Mesendoderm (in vitro differentiated cells): ENCODE data around the gene FARSA.
A peak's percentile ranks its signal among the peaks of the same experiment; 100 is the strongest.

ENCODE experiments used
- DNase-seq: peaks from one replicate; pipeline ENCODE4 v3.0.0; 2013
- H2AK5ac ChIP-seq: 2 replicates; pipeline ENCODE4 v1.6.1; 2013; ENCODE audit warnings: low read length, inconsistent platforms
- H2BK120ac ChIP-seq: 2 replicates; pipeline ENCODE4 v1.6.1; 2013; ENCODE audit warnings: low read depth, mild to moderate bottlenecking, low read length, moderate library complexity, mixed read lengths
- H2BK15ac ChIP-seq: replicated peaks from 2 replicates; pipeline ENCODE4 v1.6.1; 2013; ENCODE audit warnings: low read depth, mild to moderate bottlenecking, moderate library complexity
- H2BK5ac ChIP-seq: 2 replicates; pipeline ENCODE4 v1.6.1; 2013; ENCODE audit warnings: low read length, inconsistent platforms
- H3K18ac ChIP-seq: 2 replicates; pipeline ENCODE4 v1.6.1; 2013; ENCODE audit warnings: mild to moderate bottlenecking, low read length, mixed read lengths
- H3K23ac ChIP-seq: one replicate; pipeline ENCODE4 v1.6.1; 2013; ENCODE audit warnings: low read length
- H3K27ac ChIP-seq: 2 replicates; pipeline ENCODE4 v1.5.1; 2013; ENCODE audit warnings: low read depth, mild to moderate bottlenecking, inconsistent platforms, low read length, moderate library complexity
- H3K27me3 ChIP-seq: 2 replicates; pipeline ENCODE4 v1.6.1; 2013; ENCODE audit warnings: low read length, control low read depth, mild to moderate bottlenecking, inconsistent platforms; ENCODE audit not compliant: insufficient read depth, poor library complexity
- H3K36me3 ChIP-seq: 2 replicates; pipeline ENCODE4 v1.6.1; 2013; ENCODE audit warnings: low read length, inconsistent platforms; ENCODE audit not compliant: control insufficient read depth, insufficient read depth
- H3K4ac ChIP-seq: one replicate; pipeline ENCODE4 v1.6.1; 2013; ENCODE audit warnings: low read depth, mild to moderate bottlenecking, low read length, moderate library complexity
- H3K4me1 ChIP-seq: 2 replicates; pipeline ENCODE4 v1.6.1; 2013; ENCODE audit warnings: low read depth, low read length, inconsistent platforms; ENCODE audit not compliant: control insufficient read depth
- H3K4me2 ChIP-seq: 2 replicates; pipeline ENCODE4 v1.6.1; 2013; ENCODE audit warnings: low read length
- H3K4me3 ChIP-seq: 2 replicates; pipeline ENCODE4 v1.5.1; 2013; ENCODE audit warnings: mild to moderate bottlenecking, low read length
- H3K56ac ChIP-seq: one replicate; pipeline ENCODE4 v1.6.1; 2013; ENCODE audit warnings: low read length
- H3K79me1 ChIP-seq: 2 replicates; pipeline ENCODE4 v1.6.1; 2013; ENCODE audit warnings: low read length, inconsistent platforms
- H3K79me2 ChIP-seq: 2 replicates; pipeline ENCODE4 v1.6.1; 2013; ENCODE audit warnings: mild to moderate bottlenecking, low read length; ENCODE audit not compliant: control insufficient read depth, insufficient read depth
- H3K9ac ChIP-seq: 2 replicates; pipeline ENCODE4 v1.6.1; 2013; ENCODE audit warnings: low read length, inconsistent platforms
- H4K5ac ChIP-seq: one replicate; pipeline ENCODE4 v1.6.1; 2013; ENCODE audit warnings: low read length
- H4K8ac ChIP-seq: one replicate; pipeline ENCODE4 v1.6.1; 2013; ENCODE audit warnings: low read depth, mild to moderate bottlenecking, control low read depth, low read length, moderate library complexity
- WGBS: extraction: QIAGEN DNeasy Blood & Tissue Kit; methylation state at CpG from one replicate; pipeline ENCODE4 v1.1.7; 2013; ENCODE audit warnings: low lambda C conversion rate, missing lambda C conversion rate; ENCODE audit not compliant: insufficient coverage; ENCODE audit errors: extremely low coverage; 5-methylcytosine and 5-hydroxymethylcytosine counted together

FARSA gene

GRCh38 chr19:12947702-12948611 is 14.4 kb upstream of the FARSA start:
- Histone ChIP-seq H3K23ac (no peak overlapping the region), H3K36me3 (peaks cover 13% of the 10 kb centered on the region), H3K4ac (no peak overlapping the region), H3K18ac (no peak overlapping the region), H3K79me1 (peaks cover 9% of the 10 kb centered on the region), H2BK5ac (no peak overlapping the region), H3K79me2 (peaks cover 13% of the 10 kb centered on the region), H3K4me2 (no peak overlapping the region), H3K4me1 (no peaks in the 10 kb centered on the region), H2BK15ac (no peak overlapping the region), H2AK5ac (no peak overlapping the region), H3K27me3 (no peaks in the 10 kb centered on the region), H3K56ac (no peak overlapping the region), H4K5ac (no peak overlapping the region), H4K8ac (no peak overlapping the region), H3K9ac (no peak overlapping the region), H2BK120ac (no peak overlapping the region), H3K27ac (no peak overlapping the region), H3K4me3 (no peak overlapping the region)
- WGBS = no CpG with 5 or more reads among the region's 28 CpGs
- no peak for DNase-seq

DNA sequence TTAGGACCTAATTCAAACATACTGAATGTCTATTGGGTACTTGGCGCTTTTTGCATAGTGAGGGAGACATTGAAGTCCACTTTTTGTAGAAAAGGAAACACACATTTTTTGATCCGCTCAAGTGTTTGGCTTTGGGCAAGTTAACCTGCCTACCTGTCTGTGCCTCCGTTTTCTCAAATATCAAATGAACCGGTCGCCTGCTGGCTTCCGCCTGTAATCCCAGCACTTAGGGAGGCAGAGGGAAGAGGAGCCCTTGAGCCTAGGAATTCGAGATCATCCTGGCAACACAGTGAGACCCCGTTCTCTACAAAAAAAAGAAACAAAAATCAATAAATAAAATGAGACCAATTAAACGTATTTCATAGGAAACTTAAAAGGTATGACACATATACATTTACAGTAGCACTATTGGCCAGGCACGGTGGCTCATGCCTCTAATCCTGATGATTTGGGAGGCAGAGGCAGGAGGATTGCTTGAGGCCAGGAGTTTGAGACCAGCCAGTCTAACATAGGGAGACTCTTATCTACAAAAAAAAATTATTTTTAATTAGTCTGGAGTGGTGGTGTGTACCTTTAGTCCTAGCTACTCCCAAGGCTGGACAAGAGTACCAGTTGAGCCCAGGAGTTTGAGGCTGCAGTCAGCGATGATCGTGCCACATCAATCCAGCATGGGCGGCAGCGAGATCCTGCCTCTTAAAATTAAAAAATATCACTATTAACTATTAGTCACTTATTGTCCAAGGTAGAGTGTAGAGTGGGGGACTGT is 13.4 kb upstream of the FARSA start:
- Histone ChIP-seq H3K79me2 (peaks cover 13% of the 10 kb centered on the region), H2BK15ac (no peak overlapping the region), H4K8ac (no peak overlapping the region), H3K9ac (peak overlapping the region; percentile 91), H2BK5ac (no peak overlapping the region), H3K4ac (no peak overlapping the region), H2AK5ac (no peak overlapping the region), H3K36me3 (peaks cover 13% of the 10 kb centered on the region), H3K27ac (no peak overlapping the region), H4K5ac (no peak overlapping the region), H3K4me2 (peak overlapping the region; percentile 77), H3K4me1 (no peaks in the 10 kb centered on the region), H2BK120ac (no peak overlapping the region), H3K23ac (no peak overlapping the region), H3K27me3 (no peaks in the 10 kb centered on the region), H3K56ac (peak overlapping the region; percentile 93), H3K18ac (peak overlapping the region; percentile 99), H3K79me1 (peaks cover 9% of the 10 kb centered on the region), H3K4me3 (peak overlapping the region; percentile 71)
- DNase-seq = peak; percentile 40
- no CpG with 5 or more reads among the region's 14 CpGs for WGBS

DNA sequence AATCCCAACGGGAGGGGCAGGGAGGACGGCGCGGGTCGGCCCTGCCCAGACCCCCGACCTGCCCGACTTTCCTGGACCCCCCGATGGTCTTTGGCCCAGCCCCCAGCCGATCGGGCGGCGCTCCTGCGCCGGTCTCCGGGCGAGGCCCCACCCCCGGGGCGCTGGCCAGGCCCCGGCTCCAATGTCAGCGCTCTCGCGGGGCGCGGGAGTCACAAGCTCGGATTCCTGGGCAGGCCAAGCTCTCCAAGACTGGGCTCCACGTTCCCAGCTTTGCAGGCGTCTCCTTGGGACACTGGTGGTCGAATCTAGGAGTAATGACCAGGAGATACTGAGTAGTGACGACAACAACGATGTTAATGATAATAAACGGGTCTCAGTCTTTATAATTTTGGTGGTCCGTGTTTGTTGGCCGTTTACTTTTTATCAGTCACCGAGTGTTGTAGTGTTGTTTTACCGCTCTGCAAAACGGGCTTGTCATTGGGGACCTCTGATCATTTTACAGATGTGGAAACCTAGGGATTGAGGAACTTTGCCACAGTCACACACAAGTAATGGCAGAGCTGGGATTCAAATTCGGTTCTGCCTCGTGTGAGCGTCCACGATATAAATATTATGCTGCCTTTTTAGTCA is 12.7 kb upstream of the FARSA start:
- Histone ChIP-seq H3K56ac (peak overlapping the region; percentile 93), H3K23ac (no peak overlapping the region), H3K79me1 (peaks cover 11% of the 10 kb centered on the region), H3K79me2 (peaks cover 13% of the 10 kb centered on the region), H3K36me3 (peaks cover 14% of the 10 kb centered on the region), H3K9ac (peak overlapping the region; percentile 91), H3K27ac (peak overlapping the region; percentile 99), H2BK120ac (peak overlapping the region; percentile 97), H2AK5ac (peak overlapping the region; percentile 30), H3K4me3 (peak overlapping the region; percentile 71), H3K27me3 (no peaks in the 10 kb centered on the region), H3K4me2 (peak overlapping the region; percentile 77), H4K8ac (peak overlapping the region; percentile 98), H2BK5ac (no peak overlapping the region), H4K5ac (no peak overlapping the region), H2BK15ac (no peak overlapping the region), H3K18ac (peak overlapping the region; percentile 99), H3K4ac (peak overlapping the region; percentile 99), H3K4me1 (no peaks in the 10 kb centered on the region)
- peak; percentile 96 for DNase-seq
- no CpG with 5 or more reads among the region's 40 CpGs for WGBS

DNA sequence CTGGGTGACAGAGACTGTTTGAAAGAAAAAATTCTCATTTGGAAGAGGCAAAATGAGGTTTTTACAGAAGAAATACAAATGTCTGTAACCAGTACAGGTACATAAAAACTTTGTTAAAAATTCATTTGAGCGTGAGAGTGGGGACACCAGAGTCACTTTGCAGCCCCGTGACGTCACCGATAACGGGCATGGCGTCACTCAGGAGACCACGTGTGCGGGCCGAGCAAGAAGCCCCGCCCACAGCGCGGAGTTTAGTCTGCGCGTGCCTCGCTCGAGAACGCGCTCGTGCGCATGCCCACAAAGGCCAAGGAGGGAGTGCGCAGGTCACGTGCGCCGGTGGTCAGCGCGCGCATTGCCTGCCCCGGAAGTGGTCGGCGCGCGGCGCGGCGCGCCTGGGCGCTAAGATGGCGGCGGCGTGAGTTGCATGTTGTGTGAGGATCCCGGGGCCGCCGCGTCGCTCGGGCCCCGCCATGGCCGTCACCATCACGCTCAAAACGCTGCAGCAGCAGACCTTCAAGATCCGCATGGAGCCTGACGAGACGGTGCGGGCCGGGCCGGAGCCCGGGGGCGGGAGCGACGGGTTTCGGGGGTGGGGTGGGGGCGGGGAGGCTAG is 12.1 kb upstream of the FARSA start, which contains the start of gene RAD23A:
TSS of gene RAD23A (plus strand) at position 384 of the 613 bp plus-strand sequence. CDS start at position 471, 87 bp downstream.
- Histone ChIP-seq H3K79me1 (peaks cover 14% of the 10 kb centered on the region), H3K4ac (peak within 1 kb of the TSS; percentile 99), H2AK5ac (peak within 1 kb of the TSS; percentile 30), H3K18ac (peak within 1 kb of the TSS; percentile 99), H3K27me3 (no peaks in the 10 kb centered on the region), H2BK120ac (peak within 1 kb of the TSS; percentile 97), H3K79me2 (peaks cover 18% of the 10 kb centered on the region), H3K9ac (peak within 1 kb of the TSS; percentile 91), H3K4me1 (no peaks in the 10 kb centered on the region), H3K23ac (no peak within 1 kb of the TSS), H3K4me3 (peak within 1 kb of the TSS; percentile 71), H2BK5ac (no peak within 1 kb of the TSS), H4K8ac (peak within 1 kb of the TSS; percentile 98), H3K56ac (peak within 1 kb of the TSS; percentile 93), H3K27ac (peak within 1 kb of the TSS; percentile 99), H3K4me2 (peak within 1 kb of the TSS; percentile 77), H2BK15ac (no peak within 1 kb of the TSS), H3K36me3 (peaks cover 18% of the 10 kb centered on the region), H4K5ac (no peak within 1 kb of the TSS)
- WGBS = no CpG with 5 or more reads among the region's 62 CpGs
- peak; percentile 99 for DNase-seq

- Histone ChIP-seq H3K4me1 (peaks cover 2% of the 10 kb centered on the region), H2AK5ac (no peak overlapping the region), H3K79me1 (peaks cover 19% of the 10 kb centered on the region), H2BK5ac (no peak overlapping the region), H3K9ac (no peak overlapping the region), H4K5ac (no peak overlapping the region), H3K56ac (no peak overlapping the region), H3K18ac (no peak overlapping the region), H4K8ac (no peak overlapping the region), H3K4me3 (no peak overlapping the region), H3K4ac (no peak overlapping the region), H2BK15ac (no peak overlapping the region), H3K36me3 (peaks cover 20% of the 10 kb centered on the region), H3K79me2 (peaks cover 32% of the 10 kb centered on the region), H3K23ac (no peak overlapping the region), H3K4me2 (no peak overlapping the region), H3K27me3 (no peaks in the 10 kb centered on the region), H2BK120ac (no peak overlapping the region), H3K27ac (no peak overlapping the region)
- no peak for DNase-seq
- no CpG with 5 or more reads among the region's 2 CpGs for WGBS
These were observed 10.7 kb upstream of the FARSA start for GRCh38 chr19:12944104-12944674.
